H1 (cell line): ENCODE results near the gene KCTD3. TPM values are rescaled to one million over a fixed set of nuclear protein-coding genes. Genes with fewer than 3 reads are reported as not detected.
A peak's percentile ranks its signal among the peaks of the same experiment; 100 is the strongest.

Experiments
- CTCF ChIA-PET: fragments of 300-600 bp; sonication (Branson Sonifier 250); formaldehyde crosslinking; loops from one replicate; lab custom pipeline; 2021; ENCODE audit not compliant: partially characterized antibody; lab: Charles Lee
- POLR2A ChIA-PET: fragments of 300-600 bp; sonication (Branson Sonifier 250); formaldehyde crosslinking; loops from one replicate; lab custom pipeline; 2021; ENCODE audit warnings: inconsistent platforms; ENCODE audit not compliant: partially characterized antibody; lab: Charles Lee
- DNase-seq, 2 experiments: peaks; one replicate each; pipeline versions ENCODE4 v3.0.0 to v3.0.0-alpha.2; 2010 to 2022; ENCODE audit warnings: low spot score in 2 of 2, low read depth in 1 of 2, mixed read lengths in 1 of 2
- FAIRE-seq: peaks from 2 replicates; lab custom pipeline; 2011; peaks lifted over from hg19 to GRCh38; lab: Jason Lieb, UNC
- H2AFZ ChIP-seq: 2 replicates; pipeline ENCODE4 v1.8.1; 2012; ENCODE audit warnings: low read length, inconsistent platforms
- H2AK5ac ChIP-seq: 2 replicates; pipeline ENCODE4 v1.6.1; 2013; ENCODE audit warnings: low read depth, low read length
- H2BK120ac ChIP-seq: replicated peaks from 2 replicates; pipeline ENCODE3; 2013; ENCODE audit warnings: low read depth, low read length, inconsistent platforms
- H2BK12ac ChIP-seq: 2 replicates; pipeline ENCODE4 v1.6.1; 2013; ENCODE audit warnings: low read depth, low read length
- H2BK15ac ChIP-seq: 2 replicates; pipeline ENCODE4 v1.6.1; 2013; ENCODE audit warnings: low read length
- H2BK20ac ChIP-seq: 2 replicates; pipeline ENCODE4 v1.6.1; 2013; ENCODE audit warnings: low read length
- H2BK5ac ChIP-seq: 2 replicates; pipeline ENCODE4 v1.6.1; 2013; ENCODE audit warnings: low read depth, low read length
- H3K14ac ChIP-seq: 2 replicates; pipeline ENCODE4 v1.6.1; 2013; ENCODE audit warnings: inconsistent platforms; ENCODE audit not compliant: insufficient read length
- H3K18ac ChIP-seq: 2 replicates; pipeline ENCODE4 v1.6.1; 2013; ENCODE audit warnings: low read length; ENCODE audit errors: extremely low read depth
- H3K23ac ChIP-seq: 2 replicates; pipeline ENCODE4 v1.6.1; 2013; ENCODE audit warnings: inconsistent platforms; ENCODE audit not compliant: insufficient read length
- H3K23me2 ChIP-seq: 2 replicates; pipeline ENCODE4 v1.6.1; 2013; ENCODE audit warnings: low read depth, low read length
- H3K27ac ChIP-seq: 2 replicates; pipeline ENCODE4 v1.6.1; 2011; ENCODE audit warnings: low read depth, low read length, inconsistent platforms
- H3K27me3 ChIP-seq, 4 experiments: replicated peaks in 1 of 4; 1 replicate in 1 of 4; 2 replicates in 3 of 4; pipeline versions ENCODE4 v1.6.1 to v1.8.1; 2011 to 2013; ENCODE audit warnings: low read length in 3 of 4, mild to moderate bottlenecking in 3 of 4, inconsistent platforms in 2 of 4, mixed read lengths in 2 of 4, moderate library complexity in 1 of 4; ENCODE audit not compliant: control insufficient read depth in 3 of 4, insufficient read depth in 3 of 4; ENCODE audit errors: extremely low read depth in 1 of 4
- H3K36me3 ChIP-seq, 4 experiments: 2 replicates each; pipeline versions ENCODE4 v1.6.1 to v1.8.1; 2011 to 2013; ENCODE audit warnings: mild to moderate bottlenecking in 4 of 4, low read length in 3 of 4, moderate library complexity in 2 of 4, control low read depth in 1 of 4, inconsistent platforms in 1 of 4; ENCODE audit not compliant: insufficient read depth in 4 of 4, control insufficient read depth in 2 of 4
- H3K4ac ChIP-seq: replicated peaks from 2 replicates; pipeline ENCODE3; 2013; ENCODE audit warnings: low read length, low read depth, mixed read lengths, inconsistent platforms; ENCODE audit not compliant: insufficient read length
- H3K4me1 ChIP-seq, 4 experiments: replicated peaks in 1 of 4; 1 replicate in 1 of 4; 2 replicates in 3 of 4; pipeline versions ENCODE4 v1.6.1 to v1.8.1; 2011 to 2013; ENCODE audit warnings: low read length in 3 of 4, inconsistent platforms in 2 of 4, mixed read lengths in 1 of 4; ENCODE audit not compliant: insufficient read depth in 4 of 4, control insufficient read depth in 3 of 4
- H3K4me2 ChIP-seq, 2 experiments: 2 replicates each; pipeline versions ENCODE4 v1.6.1 to v1.8.1; 2011 to 2013; ENCODE audit warnings: low read depth in 2 of 2, low read length in 2 of 2, control low read depth in 1 of 2, inconsistent platforms in 1 of 2, mild to moderate bottlenecking in 1 of 2; ENCODE audit not compliant: insufficient read depth in 1 of 2
- H3K4me3 ChIP-seq, 4 experiments: fragments of 200-600, 300-600 bp in 1 of 4; sonication (generic), shearing (Covaris generic), sonication (Bioruptor Twin) in 1 of 4; 2 replicates each; pipeline versions ENCODE4 v1.5.1 to v1.8.1; 2011 to 2016; ENCODE audit warnings: low read length in 4 of 4, low read depth in 3 of 4, control low read depth in 2 of 4, inconsistent platforms in 2 of 4, mild to moderate bottlenecking in 2 of 4, mixed read lengths in 1 of 4, moderate library complexity in 1 of 4; ENCODE audit not compliant: insufficient read depth in 2 of 4; ENCODE audit errors: extremely low read depth in 1 of 4
- H3K56ac ChIP-seq: replicated peaks from 2 replicates; pipeline ENCODE3; 2013; ENCODE audit warnings: low read depth, mild to moderate bottlenecking, mixed read lengths, low read length, inconsistent platforms; ENCODE audit not compliant: insufficient read length
- H3K79me1 ChIP-seq: 2 replicates; pipeline ENCODE4 v1.6.1; 2013; ENCODE audit warnings: low read depth, low read length, control low read depth
- H3K79me2 ChIP-seq, 2 experiments: 2 replicates each; pipeline versions ENCODE4 v1.6.1 to v1.8.1; 2012 to 2013; ENCODE audit warnings: low read length in 2 of 2, mild to moderate bottlenecking in 2 of 2, inconsistent platforms in 1 of 2; ENCODE audit not compliant: insufficient read depth in 2 of 2, control insufficient read depth in 1 of 2
- H3K9ac ChIP-seq, 4 experiments: replicated peaks in 1 of 4; 1 replicate in 1 of 4; 2 replicates in 3 of 4; pipeline versions ENCODE4 v1.6.1 to v1.8.1; 2011 to 2013; ENCODE audit warnings: low read depth in 3 of 4, low read length in 3 of 4, control low read depth in 2 of 4, mild to moderate bottlenecking in 2 of 4, moderate library complexity in 2 of 4, inconsistent platforms in 1 of 4; ENCODE audit errors: extremely low read depth in 1 of 4
- H3K9me3 ChIP-seq, 2 experiments: 2 replicates each; pipeline versions ENCODE4 v1.6.1 to v1.8.1; 2012 to 2013; ENCODE audit warnings: mild to moderate bottlenecking in 2 of 2, moderate library complexity in 2 of 2, control low read depth in 1 of 2, inconsistent platforms in 1 of 2, low read depth in 1 of 2, low read length in 1 of 2, mixed read lengths in 1 of 2; ENCODE audit not compliant: insufficient read depth in 2 of 2
- H4K20me1 ChIP-seq, 2 experiments: replicated peaks in 1 of 2; 2 replicates each; pipeline versions ENCODE3 to v1.8.1; 2011 to 2013; ENCODE audit warnings: inconsistent platforms in 2 of 2, low read length in 2 of 2, mild to moderate bottlenecking in 1 of 2; ENCODE audit not compliant: insufficient read depth in 2 of 2, control insufficient read depth in 1 of 2
- H4K5ac ChIP-seq: 2 replicates; pipeline ENCODE4 v1.6.1; 2013; ENCODE audit warnings: low read length, low read depth, mixed read lengths, inconsistent platforms; ENCODE audit not compliant: insufficient read length
- H4K8ac ChIP-seq: 2 replicates; pipeline ENCODE4 v1.8.0; 2013; ENCODE audit warnings: mild to moderate bottlenecking, moderate library complexity, low read length, inconsistent platforms; ENCODE audit not compliant: insufficient read depth; ENCODE audit errors: extremely low read depth
- H4K91ac ChIP-seq: replicated peaks from 2 replicates; pipeline ENCODE3; 2013; ENCODE audit warnings: low read length, mixed read lengths, inconsistent platforms; ENCODE audit not compliant: insufficient read length
- BCL11A ChIP-seq, 2 experiments: IDR thresholded peaks; one replicate each; pipeline ENCODE4 v1.6.1; 2011; ENCODE audit warnings: low read depth in 2 of 2, low read length in 2 of 2, mild to moderate bottlenecking in 2 of 2
- CBX8 ChIP-seq: fragments of 300-800, 300-1000 bp; sonication (generic); IDR thresholded peaks from 2 replicates; pipeline ENCODE4 v1.7.1; 2016; ENCODE audit warnings: low read depth, low read length, borderline replicate concordance
- EP300 ChIP-seq, 2 experiments: IDR thresholded peaks; 1 replicate in 1 of 2; 2 replicates in 1 of 2; pipeline ENCODE4 v1.6.1; 2011 to 2012; ENCODE audit warnings: low read depth in 2 of 2, low read length in 2 of 2, mild to moderate bottlenecking in 2 of 2, borderline replicate concordance in 1 of 2, inconsistent platforms in 1 of 2, moderate library complexity in 1 of 2
- EZH2 ChIP-seq: fragments of 200-600 bp; sonication (generic); IDR thresholded peaks from 2 replicates; pipeline ENCODE4 v1.7.1; 2012; ENCODE audit warnings: low read depth, mild to moderate bottlenecking, moderate library complexity, low read length, inconsistent platforms; ENCODE audit not compliant: severe bottlenecking
- FOSL1 ChIP-seq: IDR thresholded peaks from 2 replicates; pipeline ENCODE4 v1.6.1; 2011; ENCODE audit warnings: mild to moderate bottlenecking, low read depth, low read length, moderate library complexity; ENCODE audit not compliant: insufficient read depth
- JUN ChIP-seq: IDR thresholded peaks from 2 replicates; pipeline ENCODE4 v1.6.1; 2011; ENCODE audit warnings: low read depth, mild to moderate bottlenecking, improper control_type of control experiment, low read length
- PHF8 ChIP-seq: fragments of 200-600 bp; sonication (generic); conservative IDR thresholded peaks from 2 replicates; pipeline ENCODE4 v1.7.1; 2012; ENCODE audit warnings: low read depth, mild to moderate bottlenecking, inconsistent platforms, low read length, moderate library complexity
- SIX5 ChIP-seq: IDR thresholded peaks from 2 replicates; pipeline ENCODE4 v1.6.1; 2011; ENCODE audit warnings: mild to moderate bottlenecking, low read depth, low read length
- SP2 ChIP-seq: IDR thresholded peaks from 2 replicates; pipeline ENCODE4 v1.6.1; 2012; ENCODE audit warnings: mild to moderate bottlenecking, low read length, inconsistent platforms
- SRF ChIP-seq: IDR thresholded peaks from 2 replicates; pipeline ENCODE4 v1.6.1; 2011; ENCODE audit warnings: mild to moderate bottlenecking, low read depth, low read length, moderate library complexity
- TAF1 ChIP-seq: IDR thresholded peaks from 2 replicates; pipeline ENCODE4 v1.6.1; 2011; ENCODE audit warnings: mild to moderate bottlenecking, low read depth, low read length
- TCF12 ChIP-seq: IDR thresholded peaks from 2 replicates; pipeline ENCODE4 v1.6.1; 2011; ENCODE audit warnings: low read depth, mild to moderate bottlenecking, low read length
- WGBS, 2 experiments: shearing (Covaris generic) in 1 of 2; methylation state at CpG; one replicate each; pipeline versions ENCODE4 v1.1.6 to v1.1.7; 2013 to 2015; ENCODE audit warnings: low lambda C conversion rate in 2 of 2, mixed read lengths in 2 of 2, inconsistent platforms in 1 of 2, low coverage in 1 of 2, missing lambda C conversion rate in 1 of 2; ENCODE audit not compliant: insufficient replicate concordance in 2 of 2, insufficient coverage in 1 of 2, insufficient read length in 1 of 2; ENCODE audit errors: extremely low coverage in 1 of 2, missing lambda C conversion rate in 1 of 2; 5-methylcytosine and 5-hydroxymethylcytosine counted together
- polyA plus RNA-seq, 7 experiments: library from polyadenylated mRNA; depleted of rRNA in 3 of 7; stranded (reverse) in 5 of 7; unstranded in 2 of 7; fragments of >200 nt in 5 of 7; fragments of 200-250 nt in 2 of 7; gene quantifications; 1 replicate in 5 of 7; 2 replicates in 1 of 7; 4 replicates in 1 of 7; pipeline versions ENCODE4 v1.2.1 to v1.2.3, GENCODE V29; 2011 to 2013; ENCODE audit warnings: missing spikeins in 2 of 7, mixed read lengths in 2 of 7
- total RNA-seq: library from RNA; stranded (reverse); fragmentation: NEBNext Ultra II Directional; extraction: Animal tissue kit (Norgen Biotek cat#: 25700); gene quantifications from 2 replicates; pipeline ENCODE4 v1.2.1, GENCODE V29; 2021

KCTD3 gene
- total and polyA plus RNA-seq, 2 of the 8 experiments (the other 6 are each of a cell fraction or from before 2014, with no cell fraction given): 43.0 to 55.6 TPM

GRCh38 chr1:215521279-215521678, 45.8 kb upstream of the KCTD3 start:
- H3K18ac ChIP-seq: no peak overlapping the region
- no peaks in the 10 kb centered on the region for H3K23me2 ChIP-seq
- H3K79me2 ChIP-seq: no peaks in the 10 kb centered on the region
- H4K91ac ChIP-seq: no peak overlapping the region
- no peak overlapping the region for H2BK20ac ChIP-seq
- no peak overlapping the region for H2BK12ac ChIP-seq
- no peaks in the 10 kb centered on the region for H3K27me3 ChIP-seq
- no peaks in the 10 kb centered on the region for H3K36me3 ChIP-seq
- 87% methylated on average over 3 of the region's 3 CpGs; no CpG with 5 or more reads in 1 of the 2 experiments for WGBS, 2 experiments
- no peak overlapping the region for H2BK15ac ChIP-seq
- H3K9me3 ChIP-seq: no peaks in the 10 kb centered on the region
- no peak overlapping the region for H4K5ac ChIP-seq
- H3K56ac ChIP-seq: no peak overlapping the region
- DNase-seq (no peak), FAIRE-seq (no peak)
- CTCF ChIA-PET: no interaction called here
- no peak overlapping the region for H2BK120ac ChIP-seq
- H2AK5ac ChIP-seq: no peak overlapping the region
- H3K23ac ChIP-seq: no peak overlapping the region
- H3K27ac ChIP-seq: no peak overlapping the region
- no peaks in the 10 kb centered on the region for H4K20me1 ChIP-seq
- H4K8ac ChIP-seq: no peak overlapping the region
- no peak overlapping the region for H3K4me2 ChIP-seq
- H3K4me1 ChIP-seq: no peaks in the 10 kb centered on the region
- 0 out of 2 replicates have a peak overlapping the region, but pooled peaks have one; percentile 59 for H2AFZ ChIP-seq
- H3K14ac ChIP-seq: no peak overlapping the region
- H2BK5ac ChIP-seq: no peak overlapping the region
- H3K4me3 ChIP-seq: no peak overlapping the region
- POLR2A ChIA-PET: no interaction called here
- H3K9ac ChIP-seq: no peak overlapping the region
- TF ChIP-seq SIX5 (no peak), PHF8 (no peak), FOSL1 (no peak), TCF12 (no peak), BCL11A (IDR thresholded peaks at IDR 0.05; ENCODE audit: low read depth in 2 of 2, low read length in 2 of 2) (no peak), EZH2 (no peak), CBX8 (no peak), SP2 (no peak), JUN (no peak), TAF1 (no peak), SRF (no peak), EP300 (IDR thresholded peaks at IDR 0.05; ENCODE audit: borderline replicate concordance in 1 of 2, low read depth in 2 of 2, low read length in 2 of 2) (no peak)
- TF ChIP-seq, all 59 proteins: peak for 0
- Histone ChIP-seq H3K79me1 (no peaks in the 10 kb centered on the region), H3K4ac (no peak overlapping the region)
